ENCODE data around the gene CMTM5.

GRCh38 chr14:23421594-23421993, 44.7 kb downstream of the CMTM5 start:
- TF ChIP-seq NFATC4 (CRISPR knock-in tag; IDR thresholded peaks at IDR 0.05) (no peak), NR2C2 (CRISPR knock-in tag; IDR thresholded peaks at IDR 0.05) (no peak)

Data from WTC11 (cell line).